Measurements from ENCODE around the gene NR2F1-AS1. TPM values are rescaled to one million over a fixed set of nuclear protein-coding genes. Genes with fewer than 3 reads are reported as not detected.

NR2F1-AS1 gene
- polyA plus RNA-seq, 4 donors, result 54.4 to 61.5 (median 56.9) TPM

DNA sequence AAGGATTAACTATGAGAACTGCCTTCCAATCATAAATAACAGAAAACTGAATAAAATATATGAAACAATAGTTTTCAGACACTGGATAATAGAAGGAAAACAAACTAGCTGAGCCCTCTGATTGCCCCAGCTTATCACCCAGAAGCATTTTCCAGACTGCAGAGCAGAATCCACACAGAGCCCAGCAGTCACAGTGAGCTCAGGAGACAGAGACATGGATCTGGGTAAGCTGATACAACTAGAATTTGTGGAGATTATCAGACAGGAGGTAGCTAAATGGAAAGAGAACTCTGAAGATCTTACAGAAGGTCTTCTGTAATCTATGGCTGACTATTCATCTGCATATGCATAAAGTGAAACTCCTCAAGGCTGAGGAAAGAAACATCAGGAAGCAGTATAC lies 128.8 kb downstream of the NR2F1-AS1 start:
- DNase-seq (ENCODE audit: low read depth in 4 of 4, low spot score in 3 of 4), result no peak

DNA sequence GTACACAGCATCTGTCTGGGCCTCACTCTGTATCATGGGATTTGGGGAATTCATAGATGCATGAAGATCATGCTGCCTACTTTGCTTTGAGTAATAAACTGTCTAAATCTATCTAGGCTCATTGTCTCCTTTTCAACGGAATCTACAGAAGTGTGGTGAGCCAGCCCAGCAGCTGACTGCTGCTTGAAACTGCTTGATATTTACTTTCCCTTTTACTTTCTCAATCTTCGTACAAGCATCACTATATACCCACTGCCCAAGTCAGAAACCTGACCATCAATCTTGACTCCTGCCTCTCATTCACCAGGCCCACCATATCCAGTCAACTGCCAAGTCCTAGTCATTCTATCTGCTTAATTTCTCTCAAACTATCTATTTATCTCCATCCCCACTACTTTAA lies 142.9 kb downstream of the NR2F1-AS1 start:
- DNase-seq (ENCODE audit: low read depth in 4 of 4, low spot score in 3 of 4), result no peak

DNA sequence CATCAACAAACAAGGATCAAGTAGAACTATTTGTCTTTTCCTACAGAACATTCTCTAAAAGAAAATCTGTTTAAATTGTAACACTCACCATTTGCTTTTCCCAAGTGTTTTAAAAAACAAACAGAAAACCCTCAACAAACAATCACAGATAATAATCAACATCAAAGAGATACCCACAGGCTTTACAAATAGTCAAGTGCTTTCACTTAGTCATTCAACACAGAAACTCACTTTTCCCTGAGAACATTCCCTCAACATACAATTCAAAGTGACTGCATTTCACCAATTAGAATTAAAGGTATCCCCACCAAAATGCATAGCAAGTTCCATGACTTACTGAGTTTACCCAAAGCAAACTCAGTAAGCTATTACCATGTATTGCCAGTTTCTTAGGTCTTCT lies 144.9 kb downstream of the NR2F1-AS1 start:
- no peak for DNase-seq (ENCODE audit: low read depth in 4 of 4, low spot score in 3 of 4)

DNA sequence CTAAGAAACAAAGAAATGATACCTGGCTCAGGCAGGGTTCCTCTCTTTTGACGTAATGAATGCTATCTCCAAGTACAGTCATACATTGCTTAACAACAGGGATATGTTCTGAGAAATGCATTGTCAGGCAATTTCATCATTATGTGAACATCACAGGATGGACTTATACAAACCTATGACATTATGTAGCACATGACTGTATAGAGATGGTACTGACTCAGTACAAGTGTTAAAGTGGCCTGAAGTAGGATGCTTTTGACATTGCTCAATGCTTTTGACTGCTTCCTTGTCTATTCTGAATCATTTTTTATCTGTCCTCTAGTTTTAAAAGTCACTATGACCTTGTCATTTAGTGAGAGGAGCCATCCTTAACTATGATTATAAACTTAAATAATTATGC lies 147.6 kb downstream of the NR2F1-AS1 start:
- no peak for DNase-seq (ENCODE audit: low read depth in 4 of 4, low spot score in 3 of 4)

DNA sequence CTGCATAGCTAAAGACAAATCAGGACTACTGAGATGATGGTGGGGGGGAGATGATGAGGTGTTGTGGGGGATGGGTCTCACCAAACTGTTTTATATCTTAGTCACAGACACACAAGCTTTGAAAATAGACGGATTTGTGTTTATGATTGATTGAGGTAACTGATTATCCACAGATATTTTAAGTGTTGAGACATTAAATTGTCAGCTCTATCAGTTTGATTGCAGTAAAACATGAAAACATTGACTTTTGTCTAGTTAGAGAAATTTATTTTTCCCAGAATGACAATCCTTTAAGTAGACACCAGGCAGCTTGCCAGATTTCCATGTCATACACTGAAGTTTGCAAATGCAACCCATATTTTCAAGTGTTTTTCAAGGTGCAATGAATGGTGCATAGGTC lies 149.8 kb downstream of the NR2F1-AS1 start:
- no peak for DNase-seq (ENCODE audit: low read depth in 4 of 4, low spot score in 3 of 4)

DNA sequence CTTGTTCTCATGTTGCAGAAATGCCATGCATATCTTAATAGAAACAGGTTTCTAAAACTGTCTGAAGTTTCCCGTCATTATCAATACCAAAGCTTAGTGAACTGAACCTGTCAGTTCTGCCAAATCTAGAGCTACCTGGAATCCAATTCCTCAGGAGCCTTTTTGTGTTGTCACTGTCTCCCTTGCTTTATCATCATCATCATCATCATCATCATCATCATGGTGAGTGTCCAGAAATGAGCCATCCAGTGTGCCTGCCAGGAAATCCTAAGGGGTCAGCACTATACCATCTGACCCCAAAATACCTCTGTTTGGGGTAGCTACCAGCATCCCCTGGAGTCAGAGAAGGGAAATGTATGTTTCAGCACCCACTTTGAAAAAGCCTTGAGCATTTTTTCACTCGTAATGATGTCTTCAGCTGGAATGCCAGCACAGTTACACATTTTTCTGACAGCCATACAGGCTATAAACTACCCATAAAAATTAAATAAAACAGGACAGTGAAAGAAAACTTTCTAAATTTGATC lies 150.3 kb downstream of the NR2F1-AS1 start:
- no peak for DNase-seq (ENCODE audit: low read depth in 4 of 4, low spot score in 3 of 4)

DNA sequence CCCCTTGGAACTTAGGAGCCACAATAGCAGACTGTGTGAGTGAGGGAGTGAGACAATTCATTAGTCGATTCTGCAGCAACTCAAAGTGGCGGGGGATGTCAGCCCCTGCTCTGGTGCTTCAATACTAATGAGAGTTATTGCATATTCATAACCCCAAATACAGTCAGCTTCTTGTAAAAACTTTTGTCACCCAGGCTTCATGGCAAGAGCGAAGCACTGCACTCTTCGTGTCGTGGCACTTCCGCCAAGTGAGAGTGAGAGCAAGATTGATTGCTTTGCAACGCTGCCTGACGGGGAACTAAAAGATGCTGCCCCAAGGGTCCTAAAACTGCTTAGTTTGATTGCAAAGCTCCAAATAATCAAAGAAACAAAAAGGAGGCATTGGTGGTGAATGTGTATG lies 150.9 kb downstream of the NR2F1-AS1 start:
- no peak for DNase-seq (ENCODE audit: low read depth in 4 of 4, low spot score in 3 of 4)

DNA sequence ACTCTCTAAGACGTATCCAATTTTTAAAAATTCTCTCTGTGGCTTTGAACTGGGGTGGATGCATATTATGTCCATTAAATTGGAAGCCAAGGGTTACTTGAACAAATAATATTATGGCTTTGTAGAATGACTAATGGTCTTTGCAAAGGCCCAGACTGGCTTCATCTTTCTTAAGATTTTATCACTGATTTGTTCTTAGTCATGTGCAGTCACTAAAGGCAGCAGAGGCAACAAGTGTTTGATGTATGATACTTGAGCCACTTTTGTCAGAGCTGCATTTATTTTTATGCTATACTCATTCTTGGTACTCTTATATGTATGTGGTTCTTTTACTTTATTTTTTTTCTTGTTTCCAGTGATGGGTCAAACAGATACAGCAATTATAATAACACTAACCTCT lies 152.2 kb downstream of the NR2F1-AS1 start:
- no peak for DNase-seq (ENCODE audit: low read depth in 4 of 4, low spot score in 3 of 4)

DNA sequence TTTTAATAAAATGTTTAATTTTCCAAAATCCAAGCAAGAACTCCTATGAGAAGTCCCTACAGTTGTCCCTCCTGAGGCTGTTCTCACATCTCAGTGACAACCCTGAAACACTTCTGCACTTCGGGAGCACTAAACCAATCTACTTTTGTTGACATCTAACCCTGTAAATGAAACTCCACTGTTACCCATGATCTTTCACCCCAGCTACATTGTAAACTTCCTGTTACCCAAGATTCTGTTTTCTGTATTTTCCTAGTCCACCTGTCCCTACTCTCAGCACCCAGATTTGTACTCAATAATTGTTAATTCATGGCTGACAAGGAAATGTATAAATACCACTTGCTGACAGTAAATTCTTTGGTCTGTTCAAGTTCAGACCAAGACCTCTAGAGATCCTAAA lies 153.7 kb downstream of the NR2F1-AS1 start:
- no peak for DNase-seq (ENCODE audit: low read depth in 4 of 4, low spot score in 3 of 4)

DNA sequence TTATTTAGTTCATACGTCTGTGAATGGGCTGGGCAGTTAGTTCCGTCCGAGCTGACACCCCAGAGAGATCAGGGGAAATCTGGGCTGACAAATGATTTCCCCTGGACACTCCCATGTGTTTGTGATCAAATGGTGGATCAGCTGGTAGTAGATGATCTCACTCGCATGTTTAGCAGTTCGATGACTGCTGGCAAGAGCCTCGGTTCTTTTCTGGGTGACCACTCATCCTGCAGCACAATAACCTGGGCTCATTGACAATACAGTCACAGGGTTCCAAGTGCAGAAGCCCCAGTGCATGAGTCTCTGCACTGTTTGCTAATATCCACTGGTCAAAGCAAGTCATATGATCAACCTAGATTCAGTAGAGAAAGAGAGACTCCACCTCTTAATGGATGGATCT lies 155.9 kb downstream of the NR2F1-AS1 start:
- no peak for DNase-seq (ENCODE audit: low read depth in 4 of 4, low spot score in 3 of 4)

DNA sequence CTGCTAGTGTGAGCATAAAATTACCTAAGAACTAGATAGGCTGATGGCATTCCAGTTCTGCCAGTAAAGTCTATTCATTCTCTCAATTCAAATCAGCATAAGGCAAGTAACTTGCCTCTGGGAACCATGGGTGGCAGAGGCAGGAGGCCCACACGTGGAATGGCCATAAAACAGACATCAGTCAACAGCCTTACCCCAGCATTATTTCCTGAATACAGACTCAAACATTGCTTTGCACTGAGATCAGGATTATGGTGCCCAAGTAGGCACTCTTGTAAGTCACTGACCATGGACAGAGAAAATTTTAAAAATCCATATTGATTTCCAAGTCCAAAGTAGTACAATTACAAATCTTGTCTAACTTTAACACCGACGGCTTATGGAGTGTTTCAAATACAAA lies 157.7 kb downstream of the NR2F1-AS1 start:
- DNase-seq (ENCODE audit: low read depth in 4 of 4, low spot score in 3 of 4), result no peak

DNA sequence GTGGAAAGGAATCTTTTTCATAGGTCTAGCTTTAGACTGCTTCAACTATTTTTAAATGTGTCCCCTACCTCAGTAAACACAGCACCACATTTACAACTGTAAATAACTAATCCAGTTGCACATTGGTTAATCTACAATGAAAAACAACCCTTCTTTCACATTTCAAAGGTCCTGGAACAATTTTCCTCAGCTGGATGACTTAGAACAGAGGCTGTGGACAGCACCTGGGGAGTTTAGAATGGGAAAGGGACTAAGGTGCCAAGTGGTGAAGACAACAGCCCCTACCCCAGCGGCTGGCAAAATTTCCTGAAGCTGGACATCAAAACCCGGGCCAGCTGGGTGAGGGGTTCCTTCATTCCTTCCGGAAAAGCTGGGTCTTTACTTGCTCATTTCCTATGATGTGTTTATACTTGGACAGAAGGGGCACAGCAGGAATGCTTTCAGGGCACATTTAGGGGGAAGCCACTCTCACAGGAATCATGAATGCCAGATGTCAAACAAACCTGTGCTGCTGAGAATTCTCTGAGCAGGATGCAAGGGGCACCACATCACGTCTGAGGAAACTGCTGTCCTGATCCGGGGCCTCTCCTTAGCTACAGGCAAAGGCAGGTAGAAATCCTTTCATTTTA lies 158.3 kb downstream of the NR2F1-AS1 start:
- no peak for DNase-seq (ENCODE audit: low read depth in 4 of 4, low spot score in 3 of 4)

DNA sequence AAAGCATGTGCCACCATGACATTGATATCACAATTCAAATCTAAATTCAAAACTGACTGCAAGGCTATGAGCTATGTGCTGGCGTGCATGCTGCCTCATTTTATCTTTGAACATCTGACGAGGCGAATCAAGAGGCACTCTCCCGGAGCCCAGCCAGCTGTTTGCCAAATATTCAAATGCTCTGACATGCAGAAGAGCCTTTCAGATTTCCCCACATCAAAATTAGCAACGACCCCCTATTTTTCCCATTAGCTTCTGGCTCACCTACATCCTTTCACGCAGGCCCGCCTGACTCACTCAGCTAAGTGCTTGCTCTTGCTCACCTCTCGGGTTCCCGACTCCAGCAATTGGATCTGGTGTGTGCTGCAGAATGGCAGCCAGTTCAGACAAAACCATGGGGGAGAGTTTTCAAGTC lies 159.0 kb downstream of the NR2F1-AS1 start:
- DNase-seq (ENCODE audit: low read depth in 4 of 4, low spot score in 3 of 4), result no peak

DNA sequence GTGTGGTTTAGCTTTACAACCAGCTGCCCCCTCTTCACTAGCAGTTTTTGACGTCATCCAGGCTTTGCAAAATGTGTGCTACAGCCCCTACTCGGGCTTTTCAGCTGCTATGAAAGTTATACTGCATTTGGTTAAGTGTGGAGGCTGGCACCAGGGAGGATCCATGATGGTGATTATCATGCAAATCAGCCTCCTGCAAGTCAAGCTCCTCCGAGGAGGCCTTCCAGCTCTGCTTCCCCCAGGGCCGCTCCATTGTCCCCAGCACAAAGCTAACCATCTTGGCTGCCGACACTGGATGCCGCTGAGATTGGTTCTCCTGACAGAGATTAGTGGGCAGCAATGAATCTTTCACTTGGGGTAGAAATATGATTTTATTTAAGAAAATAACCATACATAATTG lies 159.6 kb downstream of the NR2F1-AS1 start:
- DNase-seq (ENCODE audit: low read depth in 4 of 4, low spot score in 3 of 4), result no peak

DNA sequence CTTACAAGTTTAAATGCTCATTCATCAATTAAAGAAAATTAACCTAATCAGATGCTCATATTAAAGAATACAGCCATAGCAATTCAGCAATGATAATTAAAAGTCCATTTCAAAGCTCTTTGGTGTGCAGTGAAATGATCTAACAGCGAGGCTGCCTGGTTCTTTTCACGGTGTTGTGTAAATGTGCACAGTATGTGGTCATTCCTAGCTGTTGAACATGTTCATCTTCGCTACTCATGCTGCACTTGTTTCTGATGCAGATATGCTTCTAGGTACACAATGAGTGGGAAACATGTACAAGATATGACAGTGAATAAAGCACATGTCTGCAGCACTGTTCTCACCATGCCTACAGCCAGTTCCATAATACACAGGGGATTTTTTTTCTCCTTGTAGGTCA lies 163.5 kb downstream of the NR2F1-AS1 start:
- DNase-seq (ENCODE audit: low read depth in 4 of 4, low spot score in 3 of 4), result no peak

DNA sequence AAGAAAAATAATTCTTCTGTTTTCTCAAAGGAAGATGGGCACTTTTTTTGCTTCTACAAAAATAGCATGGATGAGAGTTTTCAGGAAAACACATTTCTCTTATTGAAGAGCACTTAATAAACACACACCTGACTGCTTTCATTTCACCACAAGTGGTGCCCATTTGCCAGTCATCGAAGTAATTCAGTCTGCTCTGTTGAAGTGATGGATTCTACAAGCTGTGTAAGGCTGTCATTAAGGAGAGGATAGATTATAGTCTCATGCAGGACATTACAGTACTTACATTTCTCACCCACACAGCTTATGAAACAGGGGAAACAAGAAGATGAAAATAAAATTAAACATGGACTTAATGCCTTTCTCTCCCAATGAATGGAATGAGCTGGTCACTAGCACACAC lies 165.2 kb downstream of the NR2F1-AS1 start:
- no peak for DNase-seq (ENCODE audit: low read depth in 4 of 4, low spot score in 3 of 4)

DNA sequence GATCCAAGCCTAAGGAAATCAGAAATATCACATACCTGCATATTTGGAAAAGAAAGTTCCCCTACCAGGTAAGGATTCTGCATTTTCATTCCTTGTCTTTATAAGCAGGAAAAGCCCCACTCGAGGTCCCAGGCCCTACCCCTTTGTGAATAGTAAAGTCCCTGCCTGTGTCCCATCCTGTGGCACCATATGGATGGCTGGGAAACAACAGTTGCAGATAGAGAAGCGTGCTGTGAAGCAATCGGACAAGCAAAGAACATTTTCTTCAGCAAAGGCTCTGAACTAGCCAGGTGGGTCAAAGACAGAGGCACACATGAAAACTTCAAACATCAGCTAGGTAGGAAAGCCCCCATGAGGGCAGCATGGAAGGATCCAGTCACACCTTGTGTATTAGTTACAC lies 169.3 kb downstream of the NR2F1-AS1 start:
- no peak for DNase-seq (ENCODE audit: low read depth in 4 of 4, low spot score in 3 of 4)

DNA sequence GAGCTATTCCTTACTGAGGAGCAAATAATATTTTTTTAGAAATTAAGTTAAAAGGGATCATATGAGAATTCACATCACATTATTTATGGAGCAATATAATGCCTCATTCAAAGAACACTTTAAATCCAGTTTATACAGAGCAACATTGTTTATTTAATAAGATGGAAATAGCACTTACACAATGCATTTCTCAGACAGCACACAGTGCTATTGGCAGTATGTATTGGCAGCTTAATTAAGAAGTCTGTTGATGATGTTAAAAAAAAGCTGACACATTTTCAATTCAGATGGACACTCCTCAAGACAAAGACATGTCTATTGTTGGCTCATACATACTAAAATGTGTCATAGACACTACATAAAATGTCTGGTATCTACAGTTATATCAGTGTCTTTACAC lies 171.3 kb downstream of the NR2F1-AS1 start:
- no peak for DNase-seq (ENCODE audit: low read depth in 4 of 4, low spot score in 3 of 4)

DNA sequence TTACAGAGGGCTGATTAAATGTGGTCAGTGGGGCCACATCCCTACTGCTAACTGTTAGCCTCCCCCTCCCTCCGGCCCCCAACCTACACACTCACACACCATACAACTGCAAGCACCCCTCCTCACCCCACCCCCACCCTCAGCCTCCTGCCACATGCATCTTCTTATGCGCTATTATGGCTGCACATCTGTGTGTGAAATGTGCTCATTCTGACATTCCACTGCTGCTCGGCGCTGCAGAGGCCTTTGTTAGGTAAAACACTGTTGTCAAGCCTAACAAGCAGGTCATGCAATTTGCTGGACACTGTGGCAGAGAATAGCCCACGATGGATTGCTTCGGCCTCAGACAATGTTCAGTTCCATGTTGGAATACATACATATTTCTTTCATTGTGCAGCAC lies 173.6 kb downstream of the NR2F1-AS1 start:
- DNase-seq (ENCODE audit: low read depth in 4 of 4, low spot score in 3 of 4), result no peak

DNA sequence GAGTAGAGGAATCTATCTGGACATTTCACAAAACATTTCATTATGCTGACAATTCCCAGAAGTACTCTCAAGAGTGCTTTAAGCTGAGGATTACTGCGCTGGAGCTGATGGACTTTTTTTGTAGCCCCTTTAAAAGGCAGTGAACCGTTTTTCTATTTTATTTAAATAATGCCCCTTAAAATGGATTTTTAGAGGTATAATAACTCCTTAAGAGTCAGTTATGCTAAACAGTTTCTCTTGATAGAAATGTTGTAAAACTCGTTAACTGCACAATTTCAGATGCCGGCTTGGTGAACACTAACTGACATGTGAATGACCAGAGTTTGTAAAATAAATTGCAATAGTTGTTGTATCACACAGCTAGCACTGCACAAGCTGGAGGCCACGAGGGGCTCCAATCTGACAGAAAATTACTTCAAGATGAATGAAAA lies 174.0 kb downstream of the NR2F1-AS1 start:
- DNase-seq (ENCODE audit: low read depth in 4 of 4, low spot score in 3 of 4), result no peak

DNA sequence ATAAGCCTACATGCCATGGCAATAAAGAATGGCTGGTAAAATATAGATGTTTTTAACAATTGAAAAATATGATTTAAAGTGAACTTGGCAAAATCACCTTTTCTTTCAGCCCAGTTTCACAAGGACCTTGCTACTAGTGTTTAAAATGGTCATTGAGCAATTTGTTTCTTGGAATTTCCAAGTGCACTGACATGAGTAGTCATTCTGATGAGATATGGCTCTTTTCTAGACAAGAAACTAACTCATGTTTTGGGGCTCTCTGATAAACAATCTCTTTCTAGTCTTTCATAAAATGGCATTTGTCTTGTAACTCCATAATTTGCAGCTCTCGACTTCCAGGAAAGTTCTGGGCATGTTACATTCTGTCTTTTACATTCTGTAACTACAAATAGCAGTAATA lies 176.8 kb downstream of the NR2F1-AS1 start:
- DNase-seq (ENCODE audit: low read depth in 4 of 4, low spot score in 3 of 4), result no peak

DNA sequence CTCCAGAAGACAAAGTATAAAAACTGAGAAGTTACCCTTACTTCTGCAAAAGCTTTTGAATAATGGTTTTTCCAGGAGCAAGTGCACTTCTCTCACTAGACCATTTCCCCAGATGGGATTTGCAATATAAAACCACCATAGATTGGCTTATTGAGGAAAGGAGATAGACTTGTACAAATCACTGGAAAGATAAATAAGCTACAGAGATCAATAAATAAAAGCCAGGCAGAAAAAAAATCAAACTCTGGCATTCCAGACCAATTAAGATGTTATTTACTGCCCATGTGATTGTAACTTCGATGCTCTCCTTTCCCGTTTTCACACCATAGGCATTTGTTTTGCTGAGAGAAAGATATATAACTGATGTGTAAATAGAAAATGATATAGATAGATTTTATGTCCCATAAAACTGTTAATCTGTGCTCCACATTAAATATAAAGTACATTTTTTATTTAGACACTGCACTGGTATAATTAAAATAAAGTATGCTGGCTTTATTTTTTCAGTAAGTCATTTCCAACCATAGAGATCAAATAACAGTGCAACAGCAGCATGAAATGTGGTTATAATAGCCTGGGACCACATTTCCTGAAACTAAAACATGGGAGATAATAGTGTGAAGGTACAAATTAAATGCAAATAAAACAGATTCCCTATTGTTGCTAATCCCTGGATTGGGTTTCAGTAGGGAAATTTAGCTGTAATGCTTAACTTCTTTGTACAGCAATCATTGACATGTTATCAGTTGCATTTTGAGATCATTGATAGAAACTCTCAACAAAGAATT lies 177.7 kb downstream of the NR2F1-AS1 start:
- no peak for DNase-seq (ENCODE audit: low read depth in 4 of 4, low spot score in 3 of 4)
